A549 (cell line): ENCODE results near the gene NPHP3. TPM values are rescaled to one million over a fixed set of nuclear protein-coding genes. Genes with fewer than 3 reads are reported as not detected.

ENCODE experiments used
- ATAC-seq, 2 experiments: fragments of 200-7000 bp in 1 of 2; fragments of >200 bp in 1 of 2; cut with Nextera tagmentation in 1 of 2; cut with Tn5 transposase in 1 of 2; 3 replicates each; pipeline versions ENCODE4 v1.8.0 to v1.9.1; 2018 to 2020; ENCODE audit warnings: mild to moderate bottlenecking in 1 of 2, moderate library complexity in 1 of 2
- CTCF ChIA-PET: fragments of 300-600 bp; sonication (Branson Sonifier 250); formaldehyde crosslinking; extraction: SDS; loops from one replicate; lab custom pipeline; 2021; ENCODE audit warnings: antibody characterized with exemption, inconsistent platforms; lab: Yijun Ruan, JAX
- POLR2A ChIA-PET: fragments of 350-600 bp; formaldehyde crosslinking; extraction: SDS; loops from one replicate; lab custom pipeline; 2021; ENCODE audit warnings: antibody characterized with exemption, inconsistent platforms; lab: Yijun Ruan, JAX
- DNase-seq, 2 experiments: peaks; one replicate each; pipeline versions ENCODE4 v3.0.0 to v3.0.0-alpha.2; 2011 to 2016; ENCODE audit warnings: low read depth in 1 of 2, low spot score in 1 of 2
- FAIRE-seq: peaks from 2 replicates; lab custom pipeline; 2011; peaks lifted over from hg19 to GRCh38; lab: Jason Lieb, UNC
- H3K27ac ChIP-seq, 2 experiments: fragments of >200 bp; sonication (Bioruptor Twin); formaldehyde crosslinking; 3 replicates each; pipeline ENCODE4 v1.5.1; 2016 to 2017
- H3K4me1 ChIP-seq: fragments of >200 bp; sonication (Bioruptor Twin); formaldehyde crosslinking; 3 replicates; pipeline ENCODE4 v1.6.1; 2016
- H3K4me2 ChIP-seq: fragments of >200 bp; sonication (Bioruptor Twin); formaldehyde crosslinking; 3 replicates; pipeline ENCODE4 v1.6.1; 2016
- H3K4me3 ChIP-seq: fragments of >200 bp; sonication (Bioruptor Twin); formaldehyde crosslinking; 3 replicates; pipeline ENCODE4 v1.5.1; 2016
- H3K9me3 ChIP-seq: fragments of >200 bp; sonication (Bioruptor Twin); formaldehyde crosslinking; 3 replicates; pipeline ENCODE4 v1.6.1; 2016
- BHLHE40 ChIP-seq: IDR thresholded peaks from 2 replicates; pipeline ENCODE4 v1.6.1; 2012; ENCODE audit warnings: low read depth, low read length, inconsistent platforms
- CBX8 ChIP-seq: fragments of 200-600 bp; sonication (generic); IDR thresholded peaks from 2 replicates; pipeline ENCODE4 v1.6.1; 2016
- CEBPB ChIP-seq, 2 experiments: fragments of >200 bp in 1 of 2; sonication (Bioruptor Twin) in 1 of 2; formaldehyde crosslinking in 1 of 2; IDR thresholded peaks; 2 replicates each; pipeline ENCODE4 v1.6.1; 2012 to 2016
- EHF ChIP-seq: fragments of 250-450 bp; sonication (Bioruptor Pico); IDR thresholded peaks from 2 replicates; pipeline ENCODE4 v1.5.0; 2020; ENCODE audit warnings: mild to moderate bottlenecking
- FOSL2 ChIP-seq, 2 experiments: fragments of 450-650 bp in 1 of 2; fragments of >200 bp in 1 of 2; sonication (Bioruptor Twin) in 1 of 2; formaldehyde crosslinking; IDR thresholded peaks; 2 replicates each; pipeline versions ENCODE4 v1.5.0 to v1.6.1; 2016 to 2020; ENCODE audit warnings: mild to moderate bottlenecking in 1 of 2, moderate library complexity in 1 of 2
- GATA3 ChIP-seq: IDR thresholded peaks from 2 replicates; pipeline ENCODE4 v1.6.1; 2012; ENCODE audit warnings: borderline replicate concordance
- HEYL ChIP-seq: fragments of 250-450 bp; sonication (Bioruptor Pico); IDR thresholded peaks from 2 replicates; pipeline ENCODE4 v1.8.0; 2021; ENCODE audit warnings: mild to moderate bottlenecking, moderate library complexity
- HOXB5 ChIP-seq: fragments of 250-450 bp; sonication (Bioruptor Pico); IDR thresholded peaks from 2 replicates; pipeline ENCODE4 v1.5.0; 2020; ENCODE audit warnings: mild to moderate bottlenecking, moderate library complexity
- JUN ChIP-seq, 2 experiments: fragments of >200 bp; sonication (Bioruptor Twin); formaldehyde crosslinking; IDR thresholded peaks; 2 replicates in 1 of 2; 3 replicates in 1 of 2; pipeline ENCODE4 v1.6.1; 2016 to 2017
- KDM1A ChIP-seq: fragments of 200-600 bp; sonication (generic); IDR thresholded peaks from 2 replicates; pipeline ENCODE4 v1.6.1; 2016; ENCODE audit warnings: low read depth, mild to moderate bottlenecking
- KDM5A ChIP-seq: fragments of 200-600 bp; sonication (generic); IDR thresholded peaks from 2 replicates; pipeline ENCODE4 v1.6.1; 2016; ENCODE audit warnings: antibody characterized with exemption, mild to moderate bottlenecking
- MAFK ChIP-seq: fragments of 450-650 bp; IDR thresholded peaks from 2 replicates; pipeline ENCODE4 v1.6.1; 2014; ENCODE audit not compliant: partially characterized antibody
- NFE2L2 ChIP-seq: fragments of 150-350 bp; conservative IDR thresholded peaks from 2 replicates; pipeline ENCODE4 v1.6.1; 2014; ENCODE audit warnings: low read length
- NPAS2 ChIP-seq: fragments of 250-450 bp; sonication (Bioruptor Pico); IDR thresholded peaks from 2 replicates; pipeline ENCODE4 v1.8.0; 2022; ENCODE audit warnings: mild to moderate bottlenecking, moderate library complexity, borderline replicate concordance
- NR3C1 ChIP-seq: fragments of >200 bp; sonication (Bioruptor Twin); formaldehyde crosslinking; IDR thresholded peaks from 3 replicates; pipeline ENCODE4 v1.6.1; 2017
- PBX3 ChIP-seq: IDR thresholded peaks from 2 replicates; pipeline ENCODE4 v1.6.1; 2012
- POLR2A ChIP-seq: IDR thresholded peaks from 2 replicates; pipeline ENCODE4 v1.6.1; 2012; ENCODE audit warnings: mild to moderate bottlenecking, low read length
- RAD21 ChIP-seq, 2 experiments: fragments of >200 bp in 1 of 2; sonication (Bioruptor Twin) in 1 of 2; formaldehyde crosslinking in 1 of 2; IDR thresholded peaks in 1 of 2; conservative IDR thresholded peaks in 1 of 2; 2 replicates in 1 of 2; 3 replicates in 1 of 2; pipeline ENCODE4 v1.6.1; 2012 to 2018; ENCODE audit warnings: inconsistent platforms in 1 of 2
- RCOR1 ChIP-seq: fragments of 150-350 bp; IDR thresholded peaks from 2 replicates; pipeline ENCODE4 v1.6.1; 2014; ENCODE audit warnings: antibody characterized with exemption, low read length, low read depth
- RFX5 ChIP-seq: fragments of 450-650 bp; IDR thresholded peaks from 2 replicates; pipeline ENCODE4 v1.7.1; 2014; ENCODE audit warnings: antibody characterized with exemption, mild to moderate bottlenecking, moderate library complexity
- SMC3 ChIP-seq: fragments of >200 bp; sonication (Bioruptor Twin); formaldehyde crosslinking; IDR thresholded peaks from 3 replicates; pipeline ENCODE4 v1.6.1; 2018; ENCODE audit warnings: inconsistent platforms
- TFCP2L1 ChIP-seq: fragments of 250-450 bp; sonication (Bioruptor Pico); IDR thresholded peaks from 2 replicates; pipeline ENCODE4 v1.5.0; 2021; ENCODE audit warnings: mild to moderate bottlenecking
- TP53 ChIP-seq: fragments of 250-450 bp; sonication (Bioruptor Pico); IDR thresholded peaks from 2 replicates; pipeline ENCODE4 v1.5.0; 2021; ENCODE audit warnings: mild to moderate bottlenecking, moderate library complexity
- ZC3H11A ChIP-seq: fragments of 450-650 bp; IDR thresholded peaks from 2 replicates; pipeline ENCODE4 v1.6.1; 2014; ENCODE audit warnings: antibody characterized with exemption, mild to moderate bottlenecking
- ZSCAN20 ChIP-seq: fragments of 250-450 bp; sonication (Bioruptor Pico); IDR thresholded peaks from 2 replicates; pipeline ENCODE4 v1.8.0; 2022; ENCODE audit warnings: mild to moderate bottlenecking, moderate library complexity
- WGBS: methylation state at CpG from one replicate; pipeline ENCODE4 v1.1.6; 2017; ENCODE audit errors: missing lambda C conversion rate; 5-methylcytosine and 5-hydroxymethylcytosine counted together
- polyA plus RNA-seq, 4 experiments: library from polyadenylated mRNA; depleted of rRNA in 3 of 4; stranded (reverse); fragments of >200 nt; fragmentation: RNase III in 1 of 4; extraction: RNeasy Plus Mini Kit Qiagen cat#74134 plus additional on column Dnase treatment in 1 of 4; gene quantifications; 2 replicates in 3 of 4; 3 replicates in 1 of 4; pipeline ENCODE4 v1.2.3, GENCODE V29; 2011 to 2017

NPHP3 gene
- polyA plus RNA-seq, 2 of the 4 experiments (the other 2 are of a cell fraction), result 6.5 to 18.6 TPM

GRCh38 chr3:132650153-132650552 is 72.1 kb downstream of the NPHP3 start:
- ChIA-PET CTCF (interaction anchor here (1.3 kb wide), 1 partner anchor 114 kb away, joined by 4 read pairs; no protein-coding TSS in a partner anchor), POLR2A (no interaction called here)
- Histone ChIP-seq H3K27ac (no peak overlapping the region), H3K4me3 (no peak overlapping the region), H3K9me3 (no peaks in the 10 kb centered on the region), H3K4me2 (no peak overlapping the region), H3K4me1 (peaks cover 3% of the 10 kb centered on the region; the same call in 2 of the 3 replicates)
- no peak for DNase-seq
- FAIRE-seq, result no peak
- WGBS, result 86% methylated on average over 1 of the region's 1 CpG
- ATAC-seq, result no peak
- TF ChIP-seq GATA3, result no peak
- TF ChIP-seq NPAS2 (CRISPR knock-in tag), result no peak
- TF ChIP-seq JUN (IDR thresholded peaks at IDR 0.05), result no peak
- TF ChIP-seq, all 56 proteins: peak for 0

- Histone ChIP-seq H3K4me2 (no peak overlapping the region), H3K9me3 (no peaks in the 10 kb centered on the region), H3K4me1 (peaks cover 9% of the 10 kb centered on the region), H3K27ac (no peak overlapping the region), H3K4me3 (no peak overlapping the region)
- FAIRE-seq (no peak), DNase-seq (no peak), ATAC-seq (no peak; a peak in 1 of 6 replicates)
- ChIA-PET POLR2A (no interaction called here), CTCF (no interaction called here)
- WGBS, result 100% methylated on average over 1 of the region's 1 CpG
- no peak for TF ChIP-seq EHF (CRISPR knock-in tag)
- no peak for TF ChIP-seq HOXB5 (CRISPR knock-in tag)
- no peak for TF ChIP-seq RFX5
- no peak for TF ChIP-seq HEYL
- TF ChIP-seq ZC3H11A, result no peak
- no peak for TF ChIP-seq ZSCAN20 (CRISPR knock-in tag)
- TF ChIP-seq NFE2L2, result no peak
- no peak for TF ChIP-seq TP53
- TF ChIP-seq POLR2A, result no peak
Observed at GRCh38 chr3:132645058-132645457, 77.2 kb downstream of the NPHP3 start.

- H3K4me3 ChIP-seq, result no peak overlapping the region
- H3K27ac ChIP-seq, result no peak overlapping the region
- ChIA-PET CTCF (interaction anchor here (0.7 to 2.1 kb wide), 8 partner anchors 10 to 292 kb away, joined by 3 to 16 read pairs (median 6); no protein-coding TSS in a partner anchor), POLR2A (no interaction called here)
- FAIRE-seq (no peak), DNase-seq (no peak), ATAC-seq (no peak)
- H3K4me2 ChIP-seq, result no peak overlapping the region
- no peaks in the 10 kb centered on the region for H3K9me3 ChIP-seq
- whole genome bisulfite sequencing, result 56% methylated on average over 2 of the region's 2 CpGs
- TF ChIP-seq JUN (IDR thresholded peaks at IDR 0.05) (no peak), POLR2A (no peak), RCOR1 (no peak), GATA3 (no peak), CEBPB (IDR thresholded peaks at IDR 0.05) (no peak), KDM1A (no peak), BHLHE40 (no peak), CBX8 (no peak), FOSL2 (IDR thresholded peaks at IDR 0.05) (no peak), FOSL2 (CRISPR knock-in tag; IDR thresholded peaks at IDR 0.05) (no peak), KDM5A (no peak), PBX3 (no peak), RAD21 (conservative IDR thresholded peaks at IDR 0.05 in 1 of 2, IDR thresholded peaks at IDR 0.05 in 1 of 2) (no peak), TFCP2L1 (no peak), ZSCAN20 (CRISPR knock-in tag) (no peak), NR3C1 (no peak), SMC3 (no peak), MAFK (no peak)
- peaks cover 12% of the 10 kb centered on the region for H3K4me1 ChIP-seq
Observed at GRCh38 chr3:132643366-132643765, 78.8 kb downstream of the NPHP3 start.
